H1 (cell line): ENCODE results near the gene TIMM9. TPM values are rescaled to one million over a fixed set of nuclear protein-coding genes. Genes with fewer than 3 reads are reported as not detected.

Experiments
- CBX8 ChIP-seq: fragments of 300-800, 300-1000 bp; sonication (generic); IDR thresholded peaks from 2 replicates; pipeline ENCODE4 v1.7.1; 2016; ENCODE audit warnings: low read depth, low read length, borderline replicate concordance
- HDAC6 ChIP-seq: IDR thresholded peaks from one replicate; pipeline ENCODE4 v1.7.1; 2012; ENCODE audit warnings: low read depth, mild to moderate bottlenecking, inconsistent platforms, low read length, moderate library complexity
- KDM4A ChIP-seq: IDR thresholded peaks from one replicate; pipeline ENCODE4 v1.7.1; 2012; ENCODE audit warnings: low read depth, mild to moderate bottlenecking, moderate library complexity, low read length, inconsistent platforms; ENCODE audit not compliant: severe bottlenecking
- RXRA ChIP-seq: IDR thresholded peaks from 2 replicates; pipeline ENCODE4 v1.6.1; 2011; ENCODE audit warnings: low read depth, mild to moderate bottlenecking, low read length, moderate library complexity; ENCODE audit not compliant: insufficient read depth
- SAP30 ChIP-seq: fragments of 300-600 bp; sonication (generic); IDR thresholded peaks from 2 replicates; pipeline ENCODE4 v1.7.1; 2012; ENCODE audit warnings: low read length, moderate library complexity, mild to moderate bottlenecking, inconsistent platforms; ENCODE audit not compliant: insufficient read depth, insufficient replicate concordance
- SIN3A ChIP-seq, 2 experiments: IDR thresholded peaks in 1 of 2; conservative IDR thresholded peaks in 1 of 2; 2 replicates each; pipeline ENCODE4 v1.6.1; 2011 to 2012; ENCODE audit warnings: low read length in 2 of 2, improper control_type of control experiment in 1 of 2, low read depth in 1 of 2, mild to moderate bottlenecking in 1 of 2
- polyA plus RNA-seq, 7 experiments: library from polyadenylated mRNA; depleted of rRNA in 3 of 7; stranded (reverse) in 5 of 7; unstranded in 2 of 7; fragments of >200 nt in 5 of 7; fragments of 200-250 nt in 2 of 7; gene quantifications; 1 replicate in 5 of 7; 2 replicates in 1 of 7; 4 replicates in 1 of 7; pipeline versions ENCODE4 v1.2.1 to v1.2.3, GENCODE V29; 2011 to 2013; ENCODE audit warnings: missing spikeins in 2 of 7, mixed read lengths in 2 of 7
- total RNA-seq: library from RNA; stranded (reverse); fragmentation: NEBNext Ultra II Directional; extraction: Animal tissue kit (Norgen Biotek cat#: 25700); gene quantifications from 2 replicates; pipeline ENCODE4 v1.2.1, GENCODE V29; 2021

Gene TIMM9
- total and polyA plus RNA-seq, 2 of the 8 experiments (the other 6 are each of a cell fraction or from before 2014, with no cell fraction given) = 24.0 to 52.2 TPM

DNA sequence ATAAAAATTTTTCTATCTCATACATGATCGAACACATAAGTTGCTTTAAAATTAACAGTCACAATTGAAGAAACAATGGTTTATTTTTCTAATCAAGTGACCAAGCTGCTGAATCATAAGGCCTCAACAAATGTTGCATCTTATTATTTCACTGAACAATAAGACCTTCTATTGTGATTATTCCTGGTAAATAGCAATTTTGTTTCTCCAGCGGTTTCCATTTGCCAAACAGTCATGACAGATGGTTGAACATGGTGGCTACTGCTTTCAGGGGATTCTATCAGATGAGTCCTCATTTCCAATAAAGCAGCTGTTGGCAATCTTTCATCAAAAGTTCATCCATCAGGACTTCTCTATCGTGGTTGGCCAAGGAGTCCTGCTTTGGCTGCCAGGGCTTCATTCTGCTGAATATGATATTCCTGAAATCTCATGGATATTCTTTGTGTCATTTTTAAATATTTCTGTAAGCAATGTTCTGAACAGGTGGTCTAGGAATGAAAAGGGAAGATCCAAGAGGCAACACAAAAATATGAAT, 18.6 kb downstream of the TIMM9 start (continued):
- no peak for TF ChIP-seq HDAC6
- no peak for TF ChIP-seq KDM4A
- no peak for TF ChIP-seq SAP30
- TF ChIP-seq RXRA = no peak
- TF ChIP-seq CBX8 = no peak
- no peak for TF ChIP-seq SIN3A (conservative IDR thresholded peaks at IDR 0.05 in 1 of 2, IDR thresholded peaks at IDR 0.05 in 1 of 2; ENCODE audit: low read depth in 1 of 2, low read length in 2 of 2)
- TF ChIP-seq, all 59 proteins: peak for 0
